Osteoblast (primary cell): ENCODE results near the gene INTS7. TPM values are rescaled to one million over a fixed set of nuclear protein-coding genes. Genes with fewer than 3 reads are reported as not detected.

Source experiments
- DNase-seq: peaks from one replicate; pipeline ENCODE4 v3.0.0; 2011; ENCODE audit warnings: low spot score, mixed read lengths; ENCODE audit not compliant: insufficient read length; ENCODE audit errors: missing footprints
- H2AFZ ChIP-seq: 2 replicates; pipeline ENCODE4 v1.6.0; 2011; ENCODE audit warnings: mild to moderate bottlenecking, low read length
- H3K27ac ChIP-seq: 2 replicates; pipeline ENCODE4 v1.5.1; 2011; ENCODE audit warnings: mild to moderate bottlenecking, low read depth, low read length, moderate library complexity
- H3K27me3 ChIP-seq: 2 replicates; pipeline ENCODE4 v1.6.0; 2012; ENCODE audit warnings: mild to moderate bottlenecking, control low read depth, inconsistent platforms, low read length, moderate library complexity; ENCODE audit not compliant: insufficient read depth
- H3K36me3 ChIP-seq: 2 replicates; pipeline ENCODE4 v1.5.1; 2011; ENCODE audit warnings: mild to moderate bottlenecking, low read length, control low read depth, moderate library complexity; ENCODE audit not compliant: insufficient read depth
- H3K4me1 ChIP-seq: 2 replicates; pipeline ENCODE4 v1.5.1; 2011; ENCODE audit warnings: mild to moderate bottlenecking, low read length, control low read depth, moderate library complexity; ENCODE audit not compliant: insufficient read depth
- H3K4me2 ChIP-seq: 2 replicates; pipeline ENCODE4 v1.6.0; 2011; ENCODE audit warnings: mild to moderate bottlenecking, low read length; ENCODE audit not compliant: insufficient read depth
- H3K4me3 ChIP-seq: fragments of 200-600 bp; sonication (generic); 3 replicates; pipeline ENCODE4 v1.5.1; 2012; ENCODE audit warnings: mild to moderate bottlenecking, low read length, inconsistent platforms; ENCODE audit not compliant: insufficient read depth
- H3K79me2 ChIP-seq: 2 replicates; pipeline ENCODE4 v1.6.0; 2012; ENCODE audit warnings: mild to moderate bottlenecking, low read length, control low read depth, inconsistent platforms; ENCODE audit not compliant: insufficient read depth
- H3K9me3 ChIP-seq: 2 replicates; pipeline ENCODE4 v1.5.1; 2011; ENCODE audit warnings: low read depth, low read length, control low read depth
- H4K20me1 ChIP-seq: 2 replicates; pipeline ENCODE4 v1.6.0; 2012; ENCODE audit warnings: mild to moderate bottlenecking, low read length, control low read depth; ENCODE audit not compliant: insufficient read depth
- total RNA-seq: library from RNA; depleted of rRNA; stranded (reverse); fragments of >200 nt; gene quantifications from 2 replicates; pipeline ENCODE4 v1.2.3, GENCODE V29; 2012
- TF ChIP-seq, protein P1 (sequence below): IDR thresholded peaks from 2 replicates; pipeline ENCODE4 v1.5.1; 2011; ENCODE audit warnings: mild to moderate bottlenecking, low read depth, low read length, moderate library complexity; ENCODE audit errors: extremely low read depth

Gene INTS7
- total RNA-seq, 1 donor = 20.3 TPM

- Histone ChIP-seq H3K4me2 (no peak overlapping the region), H3K27me3 (no peaks in the 10 kb centered on the region), H3K79me2 (no peaks in the 10 kb centered on the region), H4K20me1 (no peaks in the 10 kb centered on the region), H3K27ac (no peak overlapping the region), H3K36me3 (peaks cover 18% of the 10 kb centered on the region), H3K4me3 (no peak overlapping the region), H3K9me3 (no peaks in the 10 kb centered on the region), H2AFZ (no peak overlapping the region), H3K4me1 (no peaks in the 10 kb centered on the region)
- TF ChIP-seq, protein P1, sequence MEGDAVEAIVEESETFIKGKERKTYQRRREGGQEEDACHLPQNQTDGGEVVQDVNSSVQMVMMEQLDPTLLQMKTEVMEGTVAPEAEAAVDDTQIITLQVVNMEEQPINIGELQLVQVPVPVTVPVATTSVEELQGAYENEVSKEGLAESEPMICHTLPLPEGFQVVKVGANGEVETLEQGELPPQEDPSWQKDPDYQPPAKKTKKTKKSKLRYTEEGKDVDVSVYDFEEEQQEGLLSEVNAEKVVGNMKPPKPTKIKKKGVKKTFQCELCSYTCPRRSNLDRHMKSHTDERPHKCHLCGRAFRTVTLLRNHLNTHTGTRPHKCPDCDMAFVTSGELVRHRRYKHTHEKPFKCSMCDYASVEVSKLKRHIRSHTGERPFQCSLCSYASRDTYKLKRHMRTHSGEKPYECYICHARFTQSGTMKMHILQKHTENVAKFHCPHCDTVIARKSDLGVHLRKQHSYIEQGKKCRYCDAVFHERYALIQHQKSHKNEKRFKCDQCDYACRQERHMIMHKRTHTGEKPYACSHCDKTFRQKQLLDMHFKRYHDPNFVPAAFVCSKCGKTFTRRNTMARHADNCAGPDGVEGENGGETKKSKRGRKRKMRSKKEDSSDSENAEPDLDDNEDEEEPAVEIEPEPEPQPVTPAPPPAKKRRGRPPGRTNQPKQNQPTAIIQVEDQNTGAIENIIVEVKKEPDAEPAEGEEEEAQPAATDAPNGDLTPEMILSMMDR = no peak
- no peak for DNase-seq
These were observed 20.0 kb upstream of the INTS7 start for GRCh38 chr1:212055333-212055732.

GRCh38 chr1:212053993-212054392 lies 18.6 kb upstream of the INTS7 start:
- Histone ChIP-seq H3K4me1 (no peaks in the 10 kb centered on the region), H3K27ac (no peak overlapping the region), H3K4me2 (no peak overlapping the region), H2AFZ (peak overlapping the region; percentile 92), H3K4me3 (no peak overlapping the region), H3K36me3 (peaks cover 20% of the 10 kb centered on the region), H4K20me1 (no peaks in the 10 kb centered on the region), H3K27me3 (no peaks in the 10 kb centered on the region), H3K79me2 (no peaks in the 10 kb centered on the region), H3K9me3 (no peaks in the 10 kb centered on the region)
- TF ChIP-seq, protein P1 = no peak
- DNase-seq = no peak

GRCh38 chr1:212045981-212046380 lies 10.6 kb upstream of the INTS7 start:
- Histone ChIP-seq H3K36me3 (peaks cover 3% of the 10 kb centered on the region), H2AFZ (no peak overlapping the region)
- DNase-seq = no peak

DNA sequence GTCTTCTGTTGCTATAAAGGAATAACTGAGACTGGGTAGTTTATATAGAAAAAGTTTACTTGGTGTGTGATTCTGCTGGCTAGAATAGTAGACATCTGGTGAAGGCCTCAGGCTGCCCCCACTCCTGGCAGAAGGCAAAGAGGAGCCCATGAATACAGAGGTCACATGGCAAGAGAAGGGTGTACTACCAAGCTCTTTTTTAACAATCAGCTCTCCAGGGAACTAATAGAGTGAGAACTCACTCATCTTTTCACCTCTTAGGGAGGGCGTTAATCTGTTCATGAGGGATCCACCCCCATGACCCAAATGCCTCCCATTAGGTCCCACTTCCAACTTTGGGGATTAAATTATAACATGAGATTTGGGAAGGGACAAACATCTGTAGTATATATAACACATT lies 9.5 kb upstream of the INTS7 start:
- H3K4me2 ChIP-seq = no peak overlapping the region
- no peaks in the 10 kb centered on the region for H4K20me1 ChIP-seq
- no peak overlapping the region for H2AFZ ChIP-seq
- peaks cover 19% of the 10 kb centered on the region for H3K4me1 ChIP-seq
- H3K9me3 ChIP-seq = no peaks in the 10 kb centered on the region
- peaks cover 3% of the 10 kb centered on the region for H3K36me3 ChIP-seq
- H3K4me3 ChIP-seq = no peak overlapping the region
- TF ChIP-seq, protein P1 = no peak
- peaks cover 33% of the 10 kb centered on the region for H3K79me2 ChIP-seq
- H3K27me3 ChIP-seq = no peaks in the 10 kb centered on the region
- H3K27ac ChIP-seq = no peak overlapping the region
- DNase-seq = no peak

More at GRCh38 chr1:212045981-212046380, 10.6 kb upstream of the INTS7 start:
- Histone ChIP-seq H3K4me3 (no peak overlapping the region), H4K20me1 (no peaks in the 10 kb centered on the region), H3K4me1 (peaks cover 10% of the 10 kb centered on the region), H3K79me2 (peaks cover 23% of the 10 kb centered on the region), H3K4me2 (no peak overlapping the region), H3K27me3 (no peaks in the 10 kb centered on the region), H3K9me3 (no peaks in the 10 kb centered on the region), H3K27ac (no peak overlapping the region)
- TF ChIP-seq, protein P1 = no peak
